ENCODE results near the gene SLC7A5.

GRCh38 chr16:87780385-87780989 is 88.8 kb downstream of the SLC7A5 start:
- TF ChIP-seq RAD21 (conservative IDR thresholded peaks at IDR 0.05) (no peak), CTCF (IDR thresholded peaks at IDR 0.05; ENCODE audit: poor library complexity, severe bottlenecking) (no peak), REST (IDR thresholded peaks at IDR 0.05; ENCODE audit: borderline replicate concordance) (no peak), MXI1 (conservative IDR thresholded peaks at IDR 0.05; ENCODE audit: poor library complexity, severe bottlenecking) (no peak), EZH2 (IDR thresholded peaks at IDR 0.05; ENCODE audit: borderline replicate concordance, insufficient read depth, low read length, poor library complexity, severe bottlenecking) (no peak), POLR2AphosphoS5 (IDR thresholded peaks at IDR 0.05) (no peak), EP300 (conservative IDR thresholded peaks at IDR 0.05; ENCODE audit: poor library complexity, severe bottlenecking) (no peak)

Measured in neural cell (in vitro differentiated cells).